D341Med (cell line): ENCODE results near the gene HOMER1.
"Not testable (repeated sequence)": the region's sequence is repeated elsewhere in the genome, so short reads cannot be mapped to it uniquely, and the experiment has no call there.

Experiments used
- DNase-seq: peaks from one replicate; pipeline ENCODE4 v3.0.0; 2012; ENCODE audit warnings: low spot score

HOMER1 gene

DNA sequence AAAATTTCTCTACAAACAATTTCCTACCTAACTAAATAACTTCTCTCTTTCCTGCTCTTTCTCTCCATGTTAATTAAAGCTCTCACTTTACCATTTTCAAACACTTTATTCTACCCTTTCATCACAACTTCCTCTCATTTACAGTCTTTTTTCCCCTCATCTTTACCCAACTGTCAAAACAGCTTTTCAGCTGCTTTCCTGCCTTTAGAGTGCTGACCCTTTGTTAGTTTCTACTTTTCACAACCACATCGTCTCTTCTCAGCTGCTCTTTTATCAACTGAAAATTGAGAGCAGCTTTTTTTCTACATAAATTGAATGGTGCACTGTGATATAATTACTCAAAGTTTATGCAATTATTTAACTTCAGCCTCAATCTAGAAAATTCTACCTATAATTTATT lies 3.1 kb upstream of the HOMER1 start:
- no peak for DNase-seq

DNA sequence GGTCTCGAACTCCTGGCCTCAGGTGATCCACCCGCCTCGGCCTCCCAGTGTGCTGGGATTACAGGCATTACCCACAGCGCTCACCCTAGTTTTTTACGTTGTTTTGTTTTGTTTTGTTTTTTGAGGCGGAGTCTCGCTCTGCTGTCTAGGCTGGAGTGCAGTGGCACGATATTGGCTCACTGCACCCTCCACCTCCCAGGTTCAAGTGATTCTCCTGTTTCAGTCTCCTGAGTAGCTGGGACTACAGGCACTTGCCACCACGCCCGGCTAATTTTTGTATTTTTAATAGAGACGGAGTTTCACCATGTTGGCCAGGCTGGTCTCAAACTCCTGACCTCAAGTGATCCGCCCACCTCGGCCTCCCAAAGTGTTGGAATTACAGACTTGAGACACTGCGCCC lies 2.4 kb upstream of the HOMER1 start:
- not testable (repeated sequence) for DNase-seq

DNA sequence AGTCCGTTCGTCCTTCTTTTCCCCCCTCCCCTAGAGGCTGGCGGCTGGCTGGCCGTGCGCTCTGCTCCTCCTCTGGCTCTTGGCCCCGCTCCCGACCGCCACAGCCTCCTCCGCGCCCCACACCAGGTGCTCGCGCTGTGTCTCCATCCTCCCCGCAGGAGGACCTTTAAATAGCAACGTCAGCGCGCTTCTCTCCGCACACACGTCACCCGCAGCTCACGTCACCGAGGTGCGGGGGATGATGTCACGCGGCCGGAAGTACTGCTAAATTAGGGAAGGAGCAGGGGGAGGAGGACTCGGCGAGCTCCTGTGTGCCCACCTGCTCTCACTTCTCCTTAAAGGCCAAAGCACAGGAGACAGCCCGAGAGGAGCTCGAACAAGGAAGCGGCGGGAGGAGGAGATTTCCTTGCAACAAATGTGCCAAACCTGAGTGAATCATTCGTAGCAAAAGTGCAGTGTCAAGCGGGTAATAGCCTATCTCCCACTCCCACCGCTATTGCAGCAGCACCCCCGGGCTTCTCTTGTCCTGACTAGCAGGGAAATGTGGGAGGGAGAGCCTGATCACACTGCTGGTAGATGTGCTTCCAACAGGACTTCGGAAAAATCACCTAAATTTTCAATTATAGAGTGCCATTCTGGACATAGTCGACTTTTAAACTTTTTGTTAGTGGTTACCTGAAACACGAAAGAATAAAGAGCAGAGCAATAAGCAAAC lies 614 bp upstream of the HOMER1 start:
- DNase-seq = peak; percentile 92

DNA sequence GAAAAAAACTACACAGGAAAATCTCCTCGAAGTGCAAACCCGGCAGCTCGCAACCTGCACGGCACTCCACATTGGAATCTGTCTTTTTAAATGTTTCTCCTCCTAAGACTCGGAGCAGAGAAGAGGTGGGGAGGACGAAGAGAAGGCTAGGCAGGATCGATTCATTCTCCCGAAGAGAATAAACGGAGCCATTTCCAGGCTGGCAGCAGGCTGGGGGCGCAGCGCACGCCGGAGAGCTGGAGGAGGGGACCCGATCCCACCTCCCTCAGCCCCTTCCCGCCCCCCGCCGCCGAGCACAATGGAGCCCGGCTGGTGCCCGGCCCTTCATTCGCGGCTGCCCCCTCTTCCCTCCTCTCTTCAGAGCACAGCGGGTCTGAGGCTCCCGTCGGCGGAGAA lies 628 bp downstream of the HOMER1 start:
- DNase-seq = no peak

DNA sequence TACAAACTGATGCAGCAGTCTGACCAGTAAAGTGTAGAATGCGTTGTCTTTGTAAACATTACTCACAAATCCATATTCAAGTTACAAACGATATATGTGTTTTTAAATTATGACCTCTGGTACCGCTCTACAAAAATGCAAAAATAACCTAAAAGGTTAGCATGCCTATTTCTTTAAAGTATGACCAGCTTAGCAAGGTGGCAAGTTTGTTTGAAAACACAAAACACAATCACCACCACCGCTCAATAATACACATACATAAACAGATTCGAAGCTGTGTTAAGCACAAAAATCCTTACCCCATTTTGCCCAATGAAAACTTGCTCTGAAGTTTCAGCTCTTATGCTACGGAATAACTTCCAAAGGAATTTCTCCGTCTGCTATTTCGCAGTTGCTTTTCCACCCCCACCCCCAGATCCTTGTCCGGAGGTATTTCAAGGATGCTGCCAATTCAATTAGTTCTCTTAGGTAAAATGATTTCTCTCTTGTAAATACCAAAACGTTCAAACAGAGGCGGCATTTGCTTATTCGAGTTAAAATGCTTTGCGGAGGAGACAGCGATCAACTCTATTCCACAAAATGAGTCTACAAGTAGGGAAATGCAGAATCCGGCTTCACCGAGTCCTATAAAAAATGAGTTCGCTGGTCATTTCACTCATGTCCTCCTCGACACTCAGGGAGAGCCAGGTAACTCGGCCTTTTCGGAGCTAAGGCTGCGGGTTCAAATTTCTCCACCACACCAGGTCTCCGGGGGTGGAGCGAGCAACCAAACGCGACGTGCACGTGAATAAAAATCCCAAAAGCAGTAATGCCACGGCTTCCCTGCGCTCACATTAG lies 1.2 kb downstream of the HOMER1 start:
- peak; percentile 40 for DNase-seq

DNA sequence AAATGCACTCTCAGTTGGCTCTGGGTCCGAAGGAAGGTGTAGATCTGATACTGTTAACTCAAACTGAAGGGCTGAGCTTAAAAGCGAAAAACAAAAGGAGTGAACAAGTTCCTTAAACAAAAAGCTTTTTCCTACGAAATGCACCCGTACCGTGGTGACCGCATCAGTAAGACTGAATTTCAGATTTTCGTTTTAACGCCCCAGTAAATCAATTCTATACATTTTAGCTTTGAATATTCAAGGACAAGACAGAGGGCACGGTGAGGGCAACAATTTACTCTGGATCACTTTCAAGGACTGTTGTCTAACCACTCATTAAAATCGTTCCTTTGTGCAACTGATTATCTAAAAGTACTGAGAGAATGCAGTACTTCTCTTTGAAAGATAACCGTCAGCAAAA lies 1.9 kb downstream of the HOMER1 start:
- no peak for DNase-seq

DNA sequence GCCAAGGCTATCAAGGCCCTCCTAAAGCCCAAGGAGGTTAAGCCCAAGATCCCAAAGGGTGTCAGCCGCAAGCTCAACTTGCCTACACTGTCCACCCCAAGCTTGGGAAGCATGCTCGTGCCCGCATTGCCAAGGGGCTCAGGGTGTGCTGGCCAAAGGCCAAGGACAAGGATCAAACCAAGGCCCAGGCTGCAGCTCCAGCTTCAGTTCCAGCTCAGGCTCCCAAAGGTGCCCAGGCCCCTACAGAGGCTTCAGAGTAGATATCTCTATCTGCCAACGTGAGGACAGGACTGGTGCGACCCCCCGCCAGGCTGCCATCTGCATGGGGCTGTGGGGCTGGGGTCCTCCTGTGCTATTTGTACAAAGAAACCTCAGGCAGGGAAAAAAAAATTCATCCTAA lies 3.3 kb downstream of the HOMER1 start:
- no peak for DNase-seq

DNA sequence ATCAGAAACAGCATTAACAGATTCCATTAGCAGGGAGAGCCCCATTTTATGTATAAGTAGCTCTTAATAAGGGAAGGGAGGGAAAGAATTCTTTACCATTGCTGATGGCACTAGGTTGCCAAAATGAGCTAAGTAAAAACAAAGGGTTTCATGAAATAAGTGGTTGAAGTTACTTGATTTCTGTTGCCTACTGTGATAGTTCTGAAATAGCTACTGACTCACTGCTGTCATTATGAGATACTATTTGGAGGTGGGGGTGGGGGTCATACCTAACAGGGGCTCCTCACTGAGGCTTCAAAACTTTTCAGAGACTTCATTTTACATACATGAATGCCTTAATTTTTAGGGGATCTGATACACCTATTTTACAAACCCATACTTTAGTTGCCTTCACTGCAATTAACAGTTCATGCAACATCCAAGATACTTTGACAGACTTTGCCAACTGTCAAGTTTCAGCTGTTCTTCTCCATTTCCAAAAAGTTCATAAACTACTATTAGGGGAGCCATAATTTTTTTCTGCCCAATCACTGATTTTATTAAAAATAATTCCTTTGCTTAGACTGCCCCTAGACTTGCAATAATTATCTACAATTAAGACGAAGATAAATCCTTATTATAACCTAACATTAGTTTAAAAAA lies 4.6 kb downstream of the HOMER1 start:
- no peak for DNase-seq

DNA sequence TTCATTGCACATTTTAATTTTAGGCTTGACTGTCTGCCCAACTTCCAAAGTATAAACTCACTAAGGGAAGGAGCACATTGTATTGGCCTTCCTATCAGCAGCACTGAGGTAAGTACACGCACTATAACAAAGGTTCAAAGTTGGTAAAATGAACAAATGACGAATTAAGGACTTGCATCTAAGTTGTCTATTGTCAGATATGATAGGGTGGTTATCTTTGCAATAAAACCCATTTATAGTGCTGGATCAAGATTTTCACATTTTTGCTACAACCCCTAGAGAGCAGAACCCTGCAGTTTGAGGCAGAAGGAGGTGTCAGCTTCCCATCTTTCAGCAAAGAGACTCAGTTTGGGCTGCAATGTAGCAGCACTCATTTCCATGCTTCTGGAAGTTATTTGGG lies 5.1 kb downstream of the HOMER1 start:
- no peak for DNase-seq

DNA sequence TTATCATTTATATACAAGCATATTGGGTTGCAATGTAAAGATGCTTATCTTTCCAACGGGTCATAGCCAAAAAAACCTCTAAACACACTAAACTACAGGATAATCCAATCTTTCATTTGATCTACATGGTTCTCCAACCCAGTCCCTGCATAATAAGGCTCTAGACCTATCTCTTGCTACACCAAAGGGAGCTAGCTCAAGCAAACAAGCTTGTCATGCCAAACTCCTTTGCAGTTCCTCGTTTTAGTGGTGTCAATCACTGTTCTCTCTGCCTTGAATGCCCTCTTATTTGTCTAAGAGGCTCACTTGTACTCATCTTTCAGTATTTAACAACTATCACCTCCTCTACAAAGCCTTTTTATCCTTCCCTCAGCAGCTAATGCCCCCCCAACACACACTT lies 5.6 kb downstream of the HOMER1 start:
- no peak for DNase-seq

DNA sequence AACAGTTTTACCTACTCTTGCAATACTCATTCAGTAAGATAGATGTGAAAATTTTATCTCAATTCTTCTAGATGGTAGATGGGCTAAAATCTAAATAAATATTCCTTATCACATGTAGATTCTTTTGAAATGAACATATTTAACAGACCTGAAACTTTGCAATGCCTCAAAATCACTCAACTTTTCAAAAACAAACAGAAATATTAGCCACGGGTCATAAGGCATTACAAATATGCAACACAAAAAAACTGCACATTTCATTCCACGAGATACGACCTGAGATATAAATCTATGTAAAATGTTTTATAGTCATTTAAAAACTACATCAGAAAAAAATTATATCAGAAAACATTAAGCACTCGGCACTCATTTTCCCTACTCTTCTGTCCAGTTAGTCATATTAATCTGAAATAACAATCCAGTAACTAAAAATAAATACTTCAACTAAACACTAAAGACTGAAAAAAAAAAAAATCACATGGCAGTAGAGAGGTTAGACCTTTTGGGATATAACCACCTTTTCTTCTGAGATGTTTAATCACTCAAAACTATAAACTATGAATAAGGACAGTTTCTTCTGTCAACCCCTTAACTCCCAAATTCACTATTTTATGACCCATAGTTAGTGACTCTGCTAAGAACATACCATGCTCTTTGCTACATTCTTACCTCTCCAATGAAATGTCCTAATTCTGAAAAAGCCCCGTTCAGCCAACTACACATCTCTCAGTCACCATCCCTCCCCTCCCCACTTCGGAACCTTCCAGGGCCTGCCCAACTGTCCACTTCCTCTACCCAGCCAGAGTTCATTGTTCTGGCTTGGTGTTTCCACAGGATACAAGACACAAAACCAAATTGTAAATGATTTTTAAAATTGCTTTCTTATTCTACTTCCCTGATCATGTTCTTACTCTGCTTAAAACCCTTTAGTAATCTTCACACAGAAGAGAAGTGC lies 6.4 kb downstream of the HOMER1 start:
- no peak for DNase-seq

DNA sequence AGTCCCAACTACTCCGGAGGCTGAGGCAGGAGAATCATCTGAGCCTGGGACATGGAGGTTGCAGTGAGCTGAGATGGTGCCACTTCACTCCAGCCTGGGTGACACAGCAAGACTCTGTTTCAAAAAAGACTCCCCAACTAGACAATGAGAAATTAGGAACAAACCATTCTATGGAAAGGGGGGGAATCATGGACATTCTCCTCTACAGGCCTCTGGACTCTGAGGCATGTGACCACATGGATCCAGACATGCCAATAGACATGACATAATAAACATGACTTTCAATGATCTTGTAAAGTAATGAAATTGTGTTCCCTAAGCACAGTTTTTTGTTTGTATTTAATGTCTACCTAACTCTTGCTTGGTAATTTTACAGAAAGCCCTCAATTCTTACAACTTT lies 8.8 kb downstream of the HOMER1 start:
- DNase-seq = no peak

DNA sequence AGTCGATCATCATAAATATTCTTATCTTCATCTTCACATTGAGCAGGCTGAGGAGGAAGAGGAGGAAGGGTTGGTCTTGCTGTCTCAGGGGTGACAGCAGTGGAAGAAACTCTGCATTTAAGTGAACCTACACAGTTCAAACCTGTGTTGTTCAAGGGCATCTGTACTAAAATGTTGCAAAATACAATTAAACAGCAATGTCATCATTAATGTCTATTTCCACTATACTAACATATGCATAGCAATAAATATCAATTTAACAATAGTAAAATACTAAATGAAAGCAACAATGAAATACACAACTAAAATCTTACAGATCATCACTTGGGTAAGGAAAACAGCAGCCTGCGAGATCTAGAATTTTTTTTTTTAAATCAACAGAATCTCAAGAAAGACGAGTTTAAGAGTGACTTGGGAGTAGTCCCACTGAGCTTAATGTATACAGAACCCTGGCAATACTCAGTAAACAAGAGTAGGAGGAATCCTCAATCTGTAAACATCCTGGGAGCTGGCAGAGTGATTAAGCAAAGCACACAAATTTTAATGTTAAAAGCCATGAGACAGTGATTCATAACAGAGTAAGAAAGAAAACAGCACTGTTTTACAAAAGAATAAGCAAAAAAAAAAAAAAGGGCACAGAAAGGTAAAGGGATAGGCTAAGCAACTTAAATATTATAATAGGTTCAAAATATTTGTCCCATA lies 10.0 kb downstream of the HOMER1 start:
- no peak for DNase-seq

DNA sequence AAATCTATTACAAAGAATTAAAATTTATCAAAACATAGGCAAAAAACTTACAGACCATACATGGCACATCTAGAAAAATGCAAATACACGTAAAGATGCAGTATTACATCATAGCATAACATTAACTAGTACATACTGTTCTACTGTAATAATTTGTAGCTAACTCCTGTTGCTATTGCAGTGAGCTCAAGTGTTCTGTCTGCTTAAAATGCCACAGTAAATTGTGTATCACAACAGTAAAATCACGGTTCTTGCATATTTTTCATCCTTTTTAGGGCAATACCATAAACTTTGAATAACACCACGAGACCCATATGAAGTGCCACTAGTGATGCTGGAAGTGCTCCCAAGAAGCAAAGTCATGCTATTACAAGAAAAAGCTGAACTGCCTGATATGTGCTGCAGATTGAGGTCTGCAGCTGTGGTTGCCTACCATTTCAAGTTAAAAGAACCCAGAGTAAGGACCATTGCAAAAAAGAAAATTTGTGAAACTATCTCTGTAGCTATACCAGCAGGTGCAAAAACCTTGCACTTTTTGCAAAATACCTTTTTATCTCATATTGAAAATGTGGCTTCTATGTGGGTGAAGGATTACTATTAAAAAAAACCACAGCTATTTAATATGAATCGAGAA lies 14.2 kb downstream of the HOMER1 start:
- DNase-seq = no peak

DNA sequence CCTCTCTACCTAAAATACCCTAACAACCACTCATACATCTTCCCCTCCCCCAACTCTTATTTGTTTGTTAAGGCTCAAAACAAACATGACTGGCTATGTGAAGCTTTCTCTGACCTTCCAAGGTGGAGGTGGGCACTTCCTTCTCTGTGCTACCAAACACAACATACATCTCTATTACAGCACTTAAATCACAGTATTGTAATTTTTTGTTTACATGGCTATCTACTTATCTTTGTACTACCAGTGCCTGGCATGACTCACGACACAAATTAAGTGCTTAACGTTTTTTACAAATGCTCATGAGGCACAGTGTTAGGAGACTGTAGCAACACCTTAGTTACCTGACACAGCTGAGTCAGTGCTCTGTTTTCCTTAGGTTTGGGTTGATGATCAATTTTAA lies 18.6 kb downstream of the HOMER1 start:
- no peak for DNase-seq

DNA sequence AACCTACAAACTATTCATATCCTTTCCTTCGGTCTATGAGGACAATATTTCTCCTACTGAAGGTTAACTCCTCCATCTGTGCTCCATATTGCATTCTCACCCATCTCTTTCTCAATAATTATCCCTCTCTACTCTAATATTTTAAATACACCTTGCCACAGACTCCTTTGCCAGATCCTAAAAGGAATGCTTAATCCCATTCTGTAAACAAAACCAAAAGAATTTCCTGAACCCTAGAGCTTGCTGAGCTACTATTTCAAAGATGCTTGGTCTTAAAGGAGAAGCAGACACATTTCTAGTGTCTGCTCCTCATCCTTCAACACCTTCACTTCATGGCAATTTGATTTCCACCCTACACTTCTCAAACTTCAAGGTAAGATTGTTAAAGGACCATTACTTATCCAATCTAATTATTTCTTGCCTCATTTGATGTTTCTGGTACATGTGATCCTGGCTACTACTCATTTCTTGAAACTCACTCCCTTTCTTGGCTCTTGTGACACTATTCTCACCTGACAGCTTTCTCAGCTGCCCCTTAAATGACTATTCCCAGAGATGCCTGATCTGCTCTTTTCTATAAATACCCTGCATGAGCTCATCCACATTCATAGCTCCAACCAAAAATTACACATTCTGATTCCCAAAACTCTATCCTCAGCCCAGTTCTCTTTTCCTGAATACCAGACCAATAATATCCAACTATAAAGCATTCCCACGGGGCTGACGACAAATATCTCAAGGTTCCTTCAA lies 20.2 kb downstream of the HOMER1 start:
- no peak for DNase-seq

DNA sequence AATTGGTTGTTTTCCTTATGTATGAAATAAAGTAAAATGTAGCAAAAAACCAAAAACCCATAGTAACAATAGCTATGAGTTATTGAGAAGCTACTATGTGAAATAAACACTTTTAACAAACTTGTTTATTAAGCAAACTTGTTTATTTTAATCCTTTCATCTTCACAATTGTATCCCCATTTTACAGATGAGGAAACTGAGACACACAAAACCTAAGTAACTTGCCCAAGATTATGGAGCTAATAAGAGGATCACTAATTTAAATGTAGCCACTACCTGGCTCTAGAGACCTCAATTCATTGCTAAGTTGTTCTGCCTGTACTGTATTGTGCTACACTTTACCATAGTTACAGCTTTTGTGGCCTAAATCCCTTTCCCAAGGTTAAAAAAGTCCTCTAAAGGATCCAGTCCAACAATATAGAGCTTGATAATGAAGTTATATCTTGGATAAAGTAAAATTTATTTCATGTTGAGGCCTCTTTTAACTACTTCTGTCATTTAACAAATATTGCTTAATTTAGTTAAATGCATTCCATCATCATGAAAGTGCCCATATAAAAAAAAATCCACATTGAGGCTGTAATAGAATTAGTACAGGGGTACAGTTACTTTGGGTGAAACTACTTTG lies 22.1 kb downstream of the HOMER1 start:
- no peak for DNase-seq

DNA sequence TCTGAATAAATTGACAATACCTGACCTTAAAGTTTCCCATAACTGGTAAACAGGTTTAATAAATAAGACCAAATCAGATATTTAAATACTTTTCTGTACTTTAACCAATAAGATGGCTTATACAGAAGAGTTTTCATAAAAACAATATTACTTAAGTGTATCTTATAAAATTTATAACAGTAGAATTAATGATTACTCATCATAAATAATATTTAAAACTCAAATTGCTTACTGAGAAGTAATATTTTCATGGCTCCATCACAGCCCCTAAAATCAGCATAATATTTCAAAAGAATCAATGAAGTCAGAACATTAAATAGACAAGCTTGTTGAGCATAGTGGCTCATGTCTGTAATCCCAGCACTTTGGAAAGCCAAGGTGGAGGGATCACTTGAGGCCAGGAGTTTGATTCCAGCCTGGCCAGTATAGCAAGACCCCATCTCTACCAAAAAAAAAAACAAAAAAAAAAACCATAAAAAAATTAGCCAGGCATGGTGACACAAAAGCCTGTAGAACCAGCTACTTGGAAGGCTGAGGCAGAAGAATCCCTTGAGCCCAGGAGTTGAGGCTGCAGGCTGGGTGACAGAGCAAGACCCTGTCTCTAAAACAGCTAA lies 23.5 kb downstream of the HOMER1 start:
- DNase-seq = no peak

DNA sequence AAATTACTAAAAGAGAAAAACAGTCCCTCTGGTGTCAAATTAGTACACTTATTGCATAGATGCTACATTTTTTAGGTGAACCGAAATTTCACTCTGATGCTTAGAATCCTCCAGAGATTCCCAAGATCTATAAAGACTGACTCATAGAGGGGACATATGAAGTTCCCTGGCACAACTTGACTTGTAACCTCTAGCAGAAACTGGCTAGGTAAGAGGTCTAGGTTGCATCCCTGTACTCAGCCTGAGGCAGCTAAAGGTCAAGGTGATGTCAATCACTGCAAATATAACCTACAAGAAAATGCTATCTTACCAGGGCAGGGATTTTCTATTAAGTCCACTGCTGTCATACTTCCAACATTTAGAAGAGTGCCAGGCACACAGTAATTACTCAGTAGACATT lies 24.2 kb downstream of the HOMER1 start:
- no peak for DNase-seq
